ENCODE data around the gene COLGALT1. TPM values are rescaled to one million over a fixed set of nuclear protein-coding genes. Genes with fewer than 3 reads are reported as not detected.

The COLGALT1 gene
- total and polyA plus RNA-seq, 2 experiments from 2014 or later: 98.9 to 134 TPM

- Histone ChIP-seq H3K27ac (no peak overlapping the region), H3K36me3 (ENCODE audit: low read depth) (no peaks in the 10 kb centered on the region), H3K9me2 (ENCODE audit: insufficient read depth) (no peaks in the 10 kb centered on the region), H3K9ac (no peak overlapping the region), H2AFZ (peak overlapping the region; percentile 47), H3K4me2 (ENCODE audit: unreplicated experiment) (no peak overlapping the region), H3F3A (ENCODE audit: insufficient read depth) (no peaks in the 10 kb centered on the region), H3K9me3 (ENCODE audit: low read depth) (no peaks in the 10 kb centered on the region), H4K20me1 (ENCODE audit: insufficient read depth) (no peaks in the 10 kb centered on the region), H3K27me3 (replicated peaks; ENCODE audit: insufficient read depth) (peaks cover 8% of the 10 kb centered on the region; the same call in 1 of the 2 replicates), H3K4me3 (no peak overlapping the region), H3K4me1 (ENCODE audit: insufficient read depth) (no peaks in the 10 kb centered on the region), H3K79me2 (ENCODE audit: insufficient read depth) (no peaks in the 10 kb centered on the region)
- in situ Hi-C loops (cut with MboI): no loop called here
- DNase-seq: no peak
- TF ChIP-seq EZH2phosphoT487 (IDR thresholded peaks at IDR 0.05; ENCODE audit: insufficient read depth, low read depth): no peak
- TF ChIP-seq EZH2 (IDR thresholded peaks at IDR 0.05; ENCODE audit: insufficient read depth, poor library complexity, severe bottlenecking): no peak
- 2 to 4% methylated on average over 9 to 11 of the region's 11 CpGs for WGBS, 2 experiments (ENCODE audit: low coverage in 1 of 2, low lambda C conversion rate in 2 of 2, missing lambda C conversion rate in 2 of 2)
Observed at GRCh38 chr19:17616686-17616960, 61.2 kb downstream of the COLGALT1 start.

- 62 to 64% methylated on average over 26 to 28 of the region's 28 CpGs for WGBS, 2 experiments (ENCODE audit: low coverage in 1 of 2, low lambda C conversion rate in 2 of 2, missing lambda C conversion rate in 2 of 2)
- TF ChIP-seq EZH2phosphoT487 (IDR thresholded peaks at IDR 0.05; ENCODE audit: insufficient read depth, low read depth) (no peak), EZH2 (IDR thresholded peaks at IDR 0.05; ENCODE audit: insufficient read depth, poor library complexity, severe bottlenecking) (no peak)
- H4K20me1 ChIP-seq (ENCODE audit: insufficient read depth): no peaks in the 10 kb centered on the region
- H3K4me3 ChIP-seq: no peak overlapping the region
- H3F3A ChIP-seq (ENCODE audit: insufficient read depth): no peaks in the 10 kb centered on the region
- peak; percentile 30 for DNase-seq
- H3K4me2 ChIP-seq (ENCODE audit: unreplicated experiment): no peak overlapping the region
- H3K4me1 ChIP-seq (ENCODE audit: insufficient read depth): no peaks in the 10 kb centered on the region
- H3K27ac ChIP-seq: no peak overlapping the region
- no peak overlapping the region for H3K9ac ChIP-seq
- no peak overlapping the region for H2AFZ ChIP-seq
- H3K9me2 ChIP-seq (ENCODE audit: insufficient read depth): no peaks in the 10 kb centered on the region
- H3K79me2 ChIP-seq (ENCODE audit: insufficient read depth): no peaks in the 10 kb centered on the region
- in situ Hi-C loops (cut with MboI): no loop called here
- no peaks in the 10 kb centered on the region for H3K36me3 ChIP-seq (ENCODE audit: low read depth)
- H3K27me3 ChIP-seq (replicated peaks; ENCODE audit: insufficient read depth): peaks cover 8% of the 10 kb centered on the region; the same call in 1 of the 2 replicates
- no peaks in the 10 kb centered on the region for H3K9me3 ChIP-seq (ENCODE audit: low read depth)
Observed at GRCh38 chr19:17616961-17617806, 61.7 kb downstream of the COLGALT1 start.

GRCh38 chr19:17617807-17618192 is 62.4 kb downstream of the COLGALT1 start:
- no peak overlapping the region for H3K4me2 ChIP-seq (ENCODE audit: unreplicated experiment)
- no peaks in the 10 kb centered on the region for H3K9me2 ChIP-seq (ENCODE audit: insufficient read depth)
- no peak for DNase-seq
- no peak overlapping the region for H3K9ac ChIP-seq
- H2AFZ ChIP-seq: no peak overlapping the region
- peaks cover 8% of the 10 kb centered on the region; the same call in 1 of the 2 replicates for H3K27me3 ChIP-seq (replicated peaks; ENCODE audit: insufficient read depth)
- no peaks in the 10 kb centered on the region for H3K79me2 ChIP-seq (ENCODE audit: insufficient read depth)
- no peaks in the 10 kb centered on the region for H3F3A ChIP-seq (ENCODE audit: insufficient read depth)
- 77 to 79% methylated on average over 7 of the region's 7 CpGs for WGBS, 2 experiments (ENCODE audit: low coverage in 1 of 2, low lambda C conversion rate in 2 of 2, missing lambda C conversion rate in 2 of 2)
- no peaks in the 10 kb centered on the region for H3K36me3 ChIP-seq (ENCODE audit: low read depth)
- no peak overlapping the region for H3K27ac ChIP-seq
- no peaks in the 10 kb centered on the region for H3K9me3 ChIP-seq (ENCODE audit: low read depth)
- in situ Hi-C loops (cut with MboI): no loop called here
- no peak overlapping the region for H3K4me3 ChIP-seq
- TF ChIP-seq EZH2 (IDR thresholded peaks at IDR 0.05; ENCODE audit: insufficient read depth, poor library complexity, severe bottlenecking) (no peak), EZH2phosphoT487 (IDR thresholded peaks at IDR 0.05; ENCODE audit: insufficient read depth, low read depth) (no peak)
- H3K4me1 ChIP-seq (ENCODE audit: insufficient read depth): no peaks in the 10 kb centered on the region
- H4K20me1 ChIP-seq (ENCODE audit: insufficient read depth): no peaks in the 10 kb centered on the region

GRCh38 chr19:17618281-17618903 is 62.9 kb downstream of the COLGALT1 start:
- in situ Hi-C loops (cut with MboI): no loop called here
- Histone ChIP-seq H2AFZ (no peak overlapping the region), H3K4me3 (no peak overlapping the region), H3K9me3 (ENCODE audit: low read depth) (no peaks in the 10 kb centered on the region), H4K20me1 (ENCODE audit: insufficient read depth) (no peaks in the 10 kb centered on the region), H3K36me3 (ENCODE audit: low read depth) (no peaks in the 10 kb centered on the region), H3F3A (ENCODE audit: insufficient read depth) (no peaks in the 10 kb centered on the region), H3K27me3 (replicated peaks; ENCODE audit: insufficient read depth) (peaks cover 8% of the 10 kb centered on the region; the same call in 1 of the 2 replicates), H3K9me2 (ENCODE audit: insufficient read depth) (no peaks in the 10 kb centered on the region), H3K9ac (no peak overlapping the region), H3K27ac (no peak overlapping the region), H3K4me2 (ENCODE audit: unreplicated experiment) (no peak overlapping the region), H3K4me1 (ENCODE audit: insufficient read depth) (no peaks in the 10 kb centered on the region), H3K79me2 (ENCODE audit: insufficient read depth) (no peaks in the 10 kb centered on the region)
- WGBS, 2 experiments (ENCODE audit: low coverage in 1 of 2, low lambda C conversion rate in 2 of 2, missing lambda C conversion rate in 2 of 2): 74 to 79% methylated on average over 7 of the region's 7 CpGs
- no peak for DNase-seq
- TF ChIP-seq EZH2phosphoT487 (IDR thresholded peaks at IDR 0.05; ENCODE audit: insufficient read depth, low read depth): no peak
- no peak for TF ChIP-seq EZH2 (IDR thresholded peaks at IDR 0.05; ENCODE audit: insufficient read depth, poor library complexity, severe bottlenecking)

All from GM23248 (cell line).